Measurements from ENCODE around the gene SLC3A2. TPM values are rescaled to one million over a fixed set of nuclear protein-coding genes. Genes with fewer than 3 reads are reported as not detected.

The SLC3A2 gene
- polyA plus RNA-seq, 4 donors = 159 to 219 (median 183) TPM

DNA sequence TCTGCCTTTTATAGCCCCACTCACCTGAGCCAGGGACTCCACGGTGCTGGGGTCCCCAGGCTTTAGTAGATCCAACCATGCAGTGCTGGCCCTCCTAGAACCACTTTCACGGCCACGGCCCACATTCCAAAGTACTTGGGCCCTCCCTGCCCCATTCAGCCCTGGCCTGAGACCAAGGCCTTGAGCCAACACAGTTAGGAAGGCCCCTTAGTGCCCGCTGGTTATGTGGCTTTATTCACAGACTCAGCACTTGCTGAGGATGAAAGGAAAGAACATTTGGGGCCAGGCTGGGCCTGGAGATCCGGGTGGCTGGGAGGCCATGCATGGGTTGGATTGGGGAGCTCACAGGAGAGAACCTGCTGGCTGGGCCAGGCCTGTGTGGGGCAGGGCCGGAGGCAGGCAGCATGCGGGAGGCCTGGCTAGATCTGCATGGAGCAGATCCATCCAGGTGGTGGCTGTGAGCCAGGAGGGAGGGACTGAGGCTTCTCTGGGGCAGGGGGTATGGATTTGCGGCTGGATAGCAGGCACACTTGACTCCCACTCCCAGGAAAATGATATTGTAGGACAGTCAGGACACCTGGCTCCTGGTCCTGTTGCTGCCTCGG is 27.9 kb downstream of the SLC3A2 start:
- DNase-seq (ENCODE audit: low read depth in 4 of 4, low spot score in 2 of 4) = no peak

DNA sequence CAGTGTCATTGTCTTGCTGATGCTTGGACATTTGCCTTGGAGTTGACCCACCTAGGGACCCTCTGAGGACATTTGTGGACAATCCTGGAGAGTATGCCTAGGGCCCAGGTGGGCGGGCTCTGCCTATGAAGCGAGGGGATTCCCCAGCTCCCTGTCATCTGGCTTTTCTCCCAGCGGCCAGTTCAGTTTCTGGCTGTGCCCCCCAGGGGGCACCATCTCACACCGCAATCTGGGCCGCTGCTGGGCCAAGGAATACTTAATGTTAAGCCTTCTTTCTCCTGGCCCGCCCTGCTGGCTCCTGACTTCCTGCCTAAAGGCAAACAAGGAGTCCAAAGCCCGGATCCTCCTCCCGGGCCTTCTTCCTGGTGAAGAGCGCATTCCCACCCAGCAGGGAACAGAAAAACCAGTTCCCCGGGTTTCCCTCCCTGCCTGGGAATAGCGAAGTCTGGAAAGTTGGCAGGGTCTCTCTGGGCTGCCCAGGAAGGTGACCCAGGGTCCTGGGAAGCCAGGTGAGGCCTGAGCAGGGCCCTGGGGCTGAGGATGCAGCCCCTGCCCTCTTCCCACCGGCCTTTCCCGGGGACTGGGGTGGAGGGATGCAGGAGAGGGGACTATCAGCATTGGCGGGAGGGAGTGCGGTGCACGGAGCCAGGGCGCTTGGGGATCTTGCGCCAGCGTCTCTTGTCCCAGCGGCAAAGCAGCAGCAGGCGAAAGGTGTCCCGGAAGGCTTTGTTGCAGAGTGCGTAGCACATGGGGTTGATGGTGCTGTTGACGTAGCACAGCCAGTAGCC is 28.6 kb downstream of the SLC3A2 start:
- peak in 2 of 4 donors; percentile 50 to 54 for DNase-seq (ENCODE audit: low read depth in 4 of 4, low spot score in 2 of 4)

DNA sequence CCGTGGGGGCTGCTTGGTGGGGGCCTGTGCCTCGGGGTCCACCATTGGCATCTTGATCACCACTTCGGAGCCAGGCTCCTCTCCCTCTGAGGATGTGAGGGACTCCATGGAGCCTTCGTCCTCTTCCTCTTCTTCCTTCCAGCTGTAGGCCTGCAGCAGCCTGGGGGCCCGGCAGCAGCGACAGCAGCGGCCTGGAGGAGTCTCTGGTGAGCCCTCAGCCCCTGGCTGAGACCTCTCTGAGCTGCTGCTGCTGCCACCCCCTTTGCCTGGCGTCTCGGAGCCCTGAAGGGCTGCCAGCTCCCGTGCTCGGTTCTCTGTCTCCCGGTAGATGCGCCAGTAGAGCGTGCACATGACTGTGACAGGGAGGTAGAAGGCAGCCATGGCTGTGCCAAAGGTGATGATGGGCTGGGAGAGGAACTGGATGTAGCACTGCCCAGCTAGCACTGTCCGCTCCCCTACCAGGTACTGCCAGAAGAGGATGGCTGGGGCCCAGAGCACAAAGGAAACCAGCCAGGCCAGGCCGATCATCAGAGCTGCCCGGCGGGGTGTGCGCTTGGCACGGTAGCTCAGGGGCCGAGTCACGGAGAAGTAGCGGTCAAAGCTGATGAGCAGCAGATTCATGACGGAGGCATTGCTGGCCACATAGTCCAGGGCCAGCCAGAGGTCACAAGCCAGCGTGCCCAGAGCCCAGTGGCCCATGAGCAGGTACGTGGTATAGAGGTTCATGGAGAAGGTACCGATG is 29.6 kb downstream of the SLC3A2 start:
- DNase-seq (ENCODE audit: low read depth in 4 of 4, low spot score in 2 of 4) = no peak

DNA sequence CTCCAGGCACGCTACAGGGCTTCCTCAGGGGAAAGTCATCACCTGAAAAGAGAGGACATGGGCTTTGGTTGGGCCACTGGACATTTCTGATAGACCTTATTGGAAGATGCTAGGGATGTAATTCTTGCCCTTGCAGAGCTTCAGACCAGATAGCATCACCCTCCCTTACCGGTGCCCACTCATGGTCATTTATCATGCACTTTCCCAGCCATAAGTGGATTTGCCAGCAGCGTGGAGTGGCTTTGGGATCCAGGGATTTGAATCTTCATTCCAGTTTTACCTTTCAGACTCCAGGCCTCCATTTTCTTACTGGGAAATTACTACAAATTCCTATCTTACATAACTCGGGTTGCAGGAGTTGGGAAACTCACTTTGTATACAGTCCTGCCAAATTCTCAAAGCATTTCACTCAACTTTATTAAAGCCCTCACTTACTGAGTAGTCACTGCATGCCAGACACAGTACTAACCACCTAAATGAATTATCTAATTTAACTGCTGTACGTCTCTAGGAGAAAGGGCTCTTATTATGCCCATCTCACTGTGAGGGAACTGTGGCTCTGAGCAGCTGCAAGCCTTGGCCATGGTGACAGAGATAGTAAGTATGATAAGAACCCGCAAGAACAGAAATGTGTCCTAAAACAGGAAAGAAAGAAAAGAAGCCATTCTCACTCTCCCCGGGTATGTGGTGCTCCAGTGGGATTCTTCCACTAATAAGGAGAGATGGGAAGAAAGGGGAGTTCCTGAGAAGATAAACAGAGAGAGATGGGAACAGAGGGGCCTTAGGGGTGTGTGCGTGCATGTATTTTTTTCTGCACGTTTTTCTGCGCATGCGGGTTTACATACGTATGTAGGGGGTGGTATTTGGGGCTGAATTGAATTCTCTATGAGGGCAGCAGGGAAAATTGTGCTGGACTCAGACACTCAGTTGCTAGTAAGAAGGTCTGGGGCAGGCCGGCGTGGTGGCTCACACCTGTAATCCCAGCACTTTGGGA is 30.7 kb downstream of the SLC3A2 start:
- DNase-seq (ENCODE audit: low read depth in 4 of 4, low spot score in 2 of 4) = no peak

DNA sequence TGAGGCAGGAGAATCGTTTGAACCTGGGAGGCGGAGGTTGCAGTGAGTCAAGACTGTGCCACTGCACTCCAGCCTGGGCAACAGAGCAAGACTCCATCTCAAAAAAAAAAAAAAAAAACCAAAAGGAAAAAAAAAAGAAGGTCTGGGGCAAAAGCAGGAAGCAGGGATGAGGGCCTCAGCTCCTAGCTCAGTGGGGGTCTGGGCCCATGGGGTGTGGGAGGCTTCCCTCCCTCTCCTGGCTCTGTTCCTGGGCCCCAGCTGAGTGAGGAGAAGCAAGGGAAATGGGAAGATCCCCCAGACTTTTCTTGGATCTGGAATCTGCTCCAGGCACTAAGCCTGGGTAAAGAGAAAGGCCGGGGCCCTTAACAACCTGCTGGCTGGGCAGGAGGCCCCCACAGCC is 31.6 kb downstream of the SLC3A2 start:
- DNase-seq (ENCODE audit: low read depth in 4 of 4, low spot score in 2 of 4) = no peak

DNA sequence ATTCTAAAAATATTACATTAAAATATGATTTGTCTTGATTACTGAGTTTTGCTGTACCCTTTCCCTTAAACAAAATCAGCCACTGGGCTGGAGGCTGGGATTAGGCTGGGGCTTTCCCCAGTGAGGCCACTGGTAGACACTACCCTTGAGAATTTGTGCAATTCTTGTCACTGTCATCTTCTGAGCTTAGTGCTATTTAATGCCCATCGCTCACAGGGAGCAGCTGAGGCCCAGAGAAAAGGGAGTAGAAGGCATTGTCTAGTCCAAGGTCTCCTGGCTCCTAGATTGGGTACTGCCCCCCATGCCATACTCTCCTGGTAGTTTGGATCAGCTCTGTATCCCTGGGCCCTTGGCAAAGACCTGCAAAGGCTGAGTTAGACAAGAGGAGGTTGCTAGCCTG is 33.7 kb downstream of the SLC3A2 start:
- DNase-seq (ENCODE audit: low read depth in 4 of 4, low spot score in 2 of 4) = no peak

DNA sequence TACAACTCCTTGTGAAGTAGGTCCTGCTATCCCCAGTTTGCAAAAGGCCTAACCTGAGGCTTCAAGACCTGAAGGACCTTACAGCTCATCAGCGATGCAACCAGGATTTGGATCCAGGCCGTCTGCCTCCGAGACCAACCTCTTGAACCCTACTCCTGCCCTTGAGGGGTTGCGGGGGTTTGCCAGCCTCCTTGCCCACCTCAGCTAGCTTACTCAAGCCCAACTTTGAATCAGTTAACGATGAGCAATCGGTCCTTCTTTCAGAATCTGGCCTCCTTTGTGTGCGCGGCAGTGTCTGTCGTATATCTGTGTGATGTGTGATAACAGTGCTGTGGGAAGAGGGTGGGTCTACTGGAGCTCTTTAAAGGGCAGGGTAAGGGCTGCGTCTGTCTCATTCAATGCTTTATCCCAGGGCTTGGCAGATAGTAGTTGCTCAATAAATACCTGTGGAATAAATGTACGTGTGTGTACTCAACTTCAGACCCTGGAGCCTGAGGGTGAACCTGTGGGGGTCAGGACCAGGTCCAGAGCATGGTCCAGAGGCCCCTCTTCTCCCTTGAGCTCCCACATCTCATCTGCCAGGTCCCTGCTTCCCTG is 37.3 kb downstream of the SLC3A2 start:
- no peak for DNase-seq (ENCODE audit: low read depth in 4 of 4, low spot score in 2 of 4)

DNA sequence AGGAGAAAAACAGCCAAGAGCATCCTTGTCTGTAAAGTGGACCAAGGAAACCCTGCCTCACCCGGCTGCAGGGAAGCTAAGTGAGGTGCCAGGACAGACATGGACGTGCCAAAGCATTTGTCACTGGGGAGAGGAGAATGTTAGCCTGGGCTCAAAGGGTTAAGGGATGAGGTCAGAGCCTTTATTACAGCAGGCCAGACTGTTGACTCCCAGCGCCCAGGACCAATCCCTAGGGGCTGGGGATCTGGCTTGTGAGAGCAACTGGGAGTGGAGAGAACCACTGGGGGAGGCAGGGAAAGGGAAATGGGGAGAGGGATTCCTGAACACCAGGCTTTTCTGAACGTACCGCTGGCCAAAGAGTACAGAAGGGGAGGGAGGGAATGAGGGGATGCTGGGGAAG is 37.8 kb downstream of the SLC3A2 start:
- no peak for DNase-seq (ENCODE audit: low read depth in 4 of 4, low spot score in 2 of 4)

DNA sequence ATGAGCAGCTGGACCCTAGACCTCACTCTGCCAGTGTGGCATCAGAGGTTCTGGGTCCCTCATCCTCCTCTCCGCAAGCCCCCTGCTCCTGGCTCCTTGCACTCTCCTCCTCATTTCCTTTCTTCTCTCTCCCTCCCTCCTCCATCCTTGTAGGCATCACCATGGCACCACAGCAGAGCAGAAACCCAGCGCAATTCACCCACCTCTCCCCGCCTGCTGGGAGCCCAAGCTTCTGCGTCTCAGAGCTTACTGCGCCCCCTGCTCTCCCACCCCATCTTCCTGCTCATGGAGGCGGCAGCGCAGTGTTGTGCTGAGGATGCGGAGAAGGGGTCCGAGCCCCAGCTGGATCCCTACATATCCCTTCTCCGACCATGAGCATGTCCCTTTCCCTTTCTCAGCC is 38.8 kb downstream of the SLC3A2 start:
- DNase-seq (ENCODE audit: low read depth in 4 of 4, low spot score in 2 of 4) = no peak

DNA sequence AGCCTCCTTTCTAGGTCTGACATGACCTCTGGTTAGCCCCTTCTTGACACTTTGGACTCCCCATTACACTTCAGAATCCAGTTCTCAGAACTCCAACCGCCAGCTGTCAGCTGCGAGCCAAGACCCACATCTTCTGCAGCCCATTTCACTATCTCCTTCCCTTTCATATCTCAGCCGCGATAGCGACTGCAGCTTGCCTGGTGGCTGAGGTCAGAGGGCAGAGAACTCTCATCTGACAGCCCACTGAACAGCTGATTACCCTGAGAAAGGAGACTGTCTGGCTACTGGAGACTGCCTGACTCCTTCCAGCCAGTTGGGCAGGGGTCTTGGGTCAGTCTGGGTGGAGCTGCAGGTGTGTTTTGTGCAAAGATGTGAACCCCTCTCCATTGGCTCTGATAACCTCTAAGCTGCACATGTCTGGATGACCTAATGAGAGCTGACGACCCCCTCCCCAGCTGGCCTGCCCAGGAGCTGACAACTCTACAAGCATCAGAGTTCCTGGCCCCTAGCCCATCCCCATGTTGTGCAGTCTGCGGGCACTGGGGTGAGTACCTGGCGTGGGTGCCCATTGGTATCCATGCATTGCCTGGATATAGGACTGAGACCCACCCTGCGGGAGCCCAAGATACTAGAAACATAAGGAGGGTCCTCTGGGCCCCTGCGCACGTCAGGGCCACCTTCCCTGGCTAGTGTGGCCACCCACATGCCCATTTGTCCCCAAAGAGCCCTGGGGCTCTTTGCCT is 39.4 kb downstream of the SLC3A2 start:
- no peak for DNase-seq (ENCODE audit: low read depth in 4 of 4, low spot score in 2 of 4)

DNA sequence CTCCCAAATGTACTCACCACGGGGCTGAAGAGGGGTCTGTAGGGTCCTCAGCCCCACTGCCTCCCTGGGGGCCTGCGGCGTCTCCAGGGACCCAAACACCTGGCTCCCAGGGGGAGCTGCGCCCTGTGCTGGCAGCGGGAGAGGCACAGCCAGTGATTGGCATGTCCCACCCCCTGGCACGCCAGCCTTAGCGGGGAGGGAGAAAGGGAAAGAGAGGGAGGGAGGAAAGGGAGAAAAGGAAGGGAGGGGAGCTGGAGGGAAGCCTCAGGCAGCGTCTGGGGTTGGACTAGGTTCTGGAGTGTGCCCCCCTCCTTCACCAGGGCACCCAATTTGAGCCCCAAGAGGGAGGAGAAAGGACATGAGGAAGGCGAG is 40.5 kb downstream of the SLC3A2 start, which contains the start of gene CHRM1:
Gene CHRM1 (minus strand): TSS at position 163 of the 372 bp plus-strand sequence. CDS start 10,263 bp downstream, outside the sequence.
- DNase-seq (ENCODE audit: low read depth in 4 of 4, low spot score in 2 of 4) = no peak

DNA sequence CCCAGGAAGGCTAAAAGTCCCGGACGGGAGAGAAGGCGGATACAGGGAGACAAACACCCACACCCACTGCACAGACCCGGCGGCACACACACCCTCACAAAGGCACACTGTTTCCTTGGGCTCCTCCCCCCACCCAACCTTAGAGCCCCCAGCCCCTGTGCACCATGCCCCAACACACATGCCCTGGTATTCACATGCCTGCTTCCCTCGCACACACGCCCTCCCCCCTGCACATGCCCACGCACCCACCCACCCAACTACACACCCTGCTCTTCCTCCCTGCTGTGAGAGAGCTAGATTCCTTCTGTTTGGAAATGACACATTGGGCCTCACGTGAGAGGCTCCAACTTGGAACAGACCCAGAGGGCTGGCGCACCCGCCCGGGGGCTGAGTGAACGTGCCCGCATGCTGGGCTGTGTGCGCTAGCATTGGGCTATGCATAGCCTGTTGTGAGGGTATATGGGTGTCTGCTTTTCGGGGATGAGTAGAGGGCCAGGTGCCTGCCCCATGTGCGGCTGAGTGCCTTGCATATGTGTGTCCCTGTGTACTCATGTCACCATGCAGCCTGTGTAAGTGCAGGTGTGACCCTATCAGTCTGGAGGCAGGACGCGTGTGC is 41.0 kb downstream of the SLC3A2 start:
- DNase-seq (ENCODE audit: low read depth in 4 of 4, low spot score in 2 of 4) = no peak

DNA sequence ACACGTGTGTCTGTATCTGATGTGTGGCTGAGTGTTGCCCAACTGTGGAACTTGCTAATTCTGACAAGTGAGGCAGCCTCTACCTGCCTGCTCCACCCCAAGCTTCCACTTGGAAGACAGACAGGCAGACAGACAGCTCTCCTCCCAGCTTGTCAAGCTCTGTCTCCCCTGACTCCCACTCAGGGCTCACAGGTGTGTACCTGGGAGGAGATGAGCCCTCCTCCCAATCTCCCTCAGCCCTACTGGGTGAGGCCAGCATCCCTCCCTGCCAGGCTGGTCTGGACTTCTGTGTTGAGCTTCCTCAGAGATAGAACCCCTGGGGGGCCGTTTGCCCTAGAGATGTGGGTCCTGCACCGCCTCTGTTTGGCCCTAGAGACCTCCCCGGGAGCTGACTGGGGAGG is 41.5 kb downstream of the SLC3A2 start:
- no peak for DNase-seq (ENCODE audit: low read depth in 4 of 4, low spot score in 2 of 4)

DNA sequence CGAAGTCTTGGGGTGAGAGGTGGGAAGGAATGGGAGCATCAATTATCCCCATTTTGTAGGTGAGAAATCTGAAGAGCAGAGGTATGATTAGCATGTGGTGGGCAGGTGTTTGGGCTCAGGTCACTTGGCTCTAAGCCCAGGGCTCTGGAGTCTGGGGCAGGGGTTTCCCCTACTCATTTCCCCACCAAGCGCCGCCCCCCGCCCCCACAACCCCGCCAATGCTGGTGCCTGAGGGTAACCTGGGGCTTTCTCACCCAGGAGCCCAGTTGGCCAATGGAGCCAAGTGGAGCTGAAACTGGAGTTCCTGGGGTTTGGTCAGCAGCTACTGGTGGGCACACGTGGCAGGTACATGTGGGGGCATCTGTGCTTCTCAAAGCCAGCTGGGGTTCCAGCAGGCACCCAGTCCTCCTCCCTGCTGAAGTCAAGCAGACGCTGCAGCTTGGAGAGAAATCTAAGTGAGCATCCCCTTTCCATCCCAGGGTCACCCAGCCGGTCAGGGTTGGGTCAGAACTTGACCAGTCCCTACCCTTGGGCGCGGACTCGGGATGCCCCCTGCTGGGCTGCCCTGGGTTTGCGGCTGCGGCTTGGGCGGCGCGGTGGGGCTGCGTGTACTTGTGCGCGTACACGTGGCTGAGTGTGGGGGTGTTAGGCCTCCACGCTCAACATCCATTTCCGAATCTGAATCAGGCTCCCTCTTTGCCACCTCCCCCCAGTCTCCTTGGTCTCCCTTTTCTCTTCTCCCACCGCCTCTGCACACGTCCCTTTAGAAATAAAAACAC is 42.1 kb downstream of the SLC3A2 start:
- no peak for DNase-seq (ENCODE audit: low read depth in 4 of 4, low spot score in 2 of 4)

DNA sequence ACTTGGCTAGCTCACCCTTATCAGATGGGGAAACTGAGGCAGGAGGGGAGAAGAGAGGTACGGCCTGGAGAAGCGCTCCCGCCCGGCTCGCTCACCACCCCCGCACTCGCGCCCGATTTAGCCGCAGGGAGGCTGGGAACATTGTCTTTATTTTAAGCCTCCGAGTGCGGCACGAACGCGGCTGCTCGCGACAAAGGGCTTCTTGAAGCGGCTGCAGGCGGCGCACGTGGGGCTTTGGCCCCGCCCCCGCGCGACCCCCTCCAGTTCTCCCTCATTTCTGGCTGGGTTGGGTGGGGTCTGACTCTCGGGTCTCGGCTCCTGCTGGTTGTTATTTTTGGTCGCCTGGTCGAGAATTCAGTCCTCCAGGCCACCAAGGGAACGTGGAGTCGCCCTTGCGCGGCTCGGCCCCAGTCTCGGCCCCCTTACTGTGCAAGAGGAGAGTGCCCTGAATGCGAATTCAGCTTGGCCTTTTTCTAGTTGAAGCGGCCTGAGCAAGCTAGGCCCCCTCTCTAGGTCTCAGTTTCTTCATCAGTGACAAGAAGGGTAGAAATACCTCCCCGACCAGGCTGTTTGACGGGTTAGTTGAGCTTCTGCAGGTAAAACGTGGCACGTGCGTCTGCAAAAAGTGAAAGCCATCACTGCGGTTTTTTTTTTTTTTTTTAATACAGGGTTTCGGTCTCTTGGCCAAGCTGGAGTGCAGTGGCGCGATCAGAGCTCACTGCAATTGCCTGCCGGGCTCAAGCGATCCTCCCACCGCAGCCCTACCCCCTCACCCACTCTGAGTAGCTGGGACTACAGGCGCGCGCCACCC is 43.1 kb downstream of the SLC3A2 start:
- no peak for DNase-seq (ENCODE audit: low read depth in 4 of 4, low spot score in 2 of 4)

DNA sequence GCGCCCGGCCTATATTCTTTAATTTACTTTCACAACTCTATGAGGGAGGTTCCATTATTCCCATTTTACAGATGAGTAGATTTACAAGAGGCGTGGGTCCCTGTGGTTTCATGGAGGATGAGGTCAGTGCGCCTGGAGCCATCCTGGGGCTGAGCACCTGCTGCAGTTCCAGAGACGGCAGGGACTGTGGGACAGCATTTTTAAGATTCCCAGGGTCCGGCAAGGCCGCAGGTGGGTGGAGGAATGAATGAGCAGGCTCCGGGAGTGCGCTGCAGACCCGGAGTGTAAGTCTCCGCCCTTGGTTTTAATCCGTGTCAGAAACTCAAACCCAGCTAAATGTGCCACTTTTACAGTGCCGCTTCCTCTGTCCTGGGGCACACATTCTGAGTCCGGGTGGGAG is 44.6 kb downstream of the SLC3A2 start:
- DNase-seq (ENCODE audit: low read depth in 4 of 4, low spot score in 2 of 4) = no peak
